HCT116 (cell line): ENCODE data around the gene TAF6. TPM values are rescaled to one million over a fixed set of nuclear protein-coding genes. Genes with fewer than 3 reads are reported as not detected.

Experiments used
- ATAC-seq: fragments of 200-7000 bp; cut with Tn5 transposase; 2 replicates; pipeline ENCODE4 v1.9.1; 2020; ENCODE audit warnings: mild to moderate bottlenecking, moderate library complexity
- BruUV-seq: library from RNA; stranded (reverse); fragments of 400-500 nt; replicated peaks from 2 replicates; lab custom pipeline; 2021; lab: Mats Ljungman, UMichigan
- CTCF ChIA-PET: fragments of 300-600 bp; sonication (Branson Sonifier 250); formaldehyde crosslinking; loops from one replicate; lab custom pipeline; 2021; ENCODE audit warnings: antibody characterized with exemption; lab: Charles Lee
- POLR2A ChIA-PET: fragments of 300-600, 350-600 bp; sonication (Branson Sonifier 250); formaldehyde crosslinking; loops from one replicate; lab custom pipeline; 2021; ENCODE audit warnings: antibody characterized with exemption; lab: Charles Lee
- RAD21 ChIA-PET, 2 experiments: fragments of 300-600 bp; sonication (Branson Sonifier 250); formaldehyde crosslinking; loops; one replicate each; lab custom pipeline; 2023; ENCODE audit warnings: low total read pairs in 2 of 2; ENCODE audit not compliant: uncharacterized antibody in 2 of 2, unreplicated experiment in 2 of 2, low non-redundant PET in 1 of 2; lab: Charles Lee
- DNase-seq: peaks from one replicate; pipeline ENCODE4 v3.0.0-alpha.2; 2010; ENCODE audit warnings: low read depth, low spot score
- H2AFZ ChIP-seq: fragments of 200-600 bp; shearing (Covaris generic), sonication (generic); 2 replicates; pipeline ENCODE4 v1.6.1; 2017; ENCODE audit warnings: low read depth, mixed run types, mixed read lengths, antibody characterized with exemption, low read length; ENCODE audit not compliant: poor library complexity, severe bottlenecking
- H3K27ac ChIP-seq: 2 replicates; pipeline ENCODE4 v1.5.1; 2012; ENCODE audit warnings: low read depth, low read length
- H3K27me3 ChIP-seq: fragments of 200-600 bp; sonication (generic); 2 replicates; pipeline ENCODE4 v1.6.1; 2016; ENCODE audit warnings: mixed run types, low read length, mixed read lengths; ENCODE audit not compliant: insufficient read depth
- H3K36me3 ChIP-seq, 2 experiments: fragments of 200-500 bp in 1 of 2; fragments of 200-600 bp in 1 of 2; sonication (Bioruptor generic) in 1 of 2; sonication (generic) in 1 of 2; 2 replicates each; pipeline versions ENCODE4 v1.5.1 to v1.6.1; 2014 to 2016; ENCODE audit warnings: low read length in 2 of 2, inconsistent platforms in 1 of 2, mixed read lengths in 1 of 2, mixed run types in 1 of 2; ENCODE audit not compliant: insufficient read depth in 2 of 2, control insufficient read depth in 1 of 2
- H3K4me1 ChIP-seq, 2 experiments: fragments of 200-600 bp in 1 of 2; sonication (generic) in 1 of 2; 2 replicates each; pipeline versions ENCODE4 v1.5.1 to v1.6.1; 2012 to 2017; ENCODE audit warnings: low read length in 2 of 2, inconsistent platforms in 1 of 2, mild to moderate bottlenecking in 1 of 2, mixed read lengths in 1 of 2, mixed run types in 1 of 2, moderate library complexity in 1 of 2; ENCODE audit not compliant: insufficient read depth in 2 of 2, control insufficient read depth in 1 of 2
- H3K4me2 ChIP-seq: fragments of 200-600 bp; sonication (generic); 2 replicates; pipeline ENCODE4 v1.6.1; 2017; ENCODE audit warnings: mixed run types, low read length, mixed read lengths
- H3K4me3 ChIP-seq, 2 experiments: fragments of 200-600 bp in 1 of 2; sonication (generic) in 1 of 2; replicated peaks in 1 of 2; 2 replicates each; pipeline ENCODE4 v1.5.1; 2011 to 2016; ENCODE audit warnings: low read length in 2 of 2, control low read depth in 1 of 2, low read depth in 1 of 2, mild to moderate bottlenecking in 1 of 2, mixed read lengths in 1 of 2, mixed run types in 1 of 2
- H3K79me2 ChIP-seq: fragments of 200-600 bp; sonication (generic); 2 replicates; pipeline ENCODE4 v1.6.1; 2017; ENCODE audit warnings: mild to moderate bottlenecking, mixed run types, low read length, moderate library complexity, mixed read lengths; ENCODE audit not compliant: insufficient read depth
- H3K9ac ChIP-seq: fragments of 200-600 bp; sonication (generic); 2 replicates; pipeline ENCODE4 v1.6.1; 2016; ENCODE audit warnings: low read length, mixed read lengths
- H3K9me2 ChIP-seq: fragments of 200-600 bp; sonication (generic), shearing (Covaris generic); 2 replicates; pipeline ENCODE4 v1.6.1; 2017; ENCODE audit warnings: mixed run types, mild to moderate bottlenecking, moderate library complexity; ENCODE audit not compliant: insufficient read depth
- H3K9me3 ChIP-seq, 2 experiments: fragments of 200-500 bp in 1 of 2; fragments of 200-600 bp in 1 of 2; sonication (Bioruptor generic) in 1 of 2; sonication (generic) in 1 of 2; 2 replicates each; pipeline ENCODE4 v1.6.1; 2014 to 2017; ENCODE audit warnings: low read length in 2 of 2, mixed read lengths in 2 of 2, inconsistent platforms in 1 of 2, low read depth in 1 of 2, mild to moderate bottlenecking in 1 of 2, mixed run types in 1 of 2, moderate library complexity in 1 of 2; ENCODE audit not compliant: control insufficient read depth in 1 of 2, insufficient read depth in 1 of 2
- H4K20me1 ChIP-seq: fragments of 200-600 bp; sonication (generic), shearing (Covaris generic); 2 replicates; pipeline ENCODE4 v1.6.1; 2017; ENCODE audit warnings: mixed run types, mild to moderate bottlenecking, moderate library complexity; ENCODE audit not compliant: insufficient read depth
- FOSL1 ChIP-seq: IDR thresholded peaks from 2 replicates; pipeline ENCODE4 v1.6.1; 2012; ENCODE audit warnings: low read depth
- POLR2A ChIP-seq: IDR thresholded peaks from 2 replicates; pipeline ENCODE4 v1.7.0; 2011; ENCODE audit warnings: borderline replicate concordance; ENCODE audit not compliant: insufficient read depth, insufficient read length; ENCODE audit errors: extremely low read depth
- POLR2AphosphoS5 ChIP-seq: IDR thresholded peaks from 2 replicates; pipeline ENCODE4 v1.6.1; 2011; ENCODE audit warnings: mild to moderate bottlenecking, low read depth, low read length, moderate library complexity
- SIN3A ChIP-seq: IDR thresholded peaks from 2 replicates; pipeline ENCODE4 v1.6.1; 2012; ENCODE audit warnings: low read depth
- SRF ChIP-seq: IDR thresholded peaks from 2 replicates; pipeline ENCODE4 v1.6.1; 2012; ENCODE audit warnings: low read depth
- TCF7L2 ChIP-seq: IDR thresholded peaks from 2 replicates; pipeline ENCODE4 v1.7.0; 2011; ENCODE audit warnings: borderline replicate concordance, inconsistent platforms; ENCODE audit not compliant: insufficient read depth, insufficient read length; ENCODE audit errors: extremely low read depth
- YY1 ChIP-seq: IDR thresholded peaks from 2 replicates; pipeline ENCODE4 v1.6.1; 2011; ENCODE audit warnings: low read length, low read depth, moderate library complexity, mild to moderate bottlenecking; ENCODE audit not compliant: insufficient replicate concordance; ENCODE audit errors: extremely low read depth
- ZNF274 ChIP-seq: fragments of 200-500 bp; sonication (Bioruptor generic); IDR thresholded peaks from 2 replicates; pipeline ENCODE4 v1.6.1; 2014; ENCODE audit warnings: mild to moderate bottlenecking, low read depth, low read length, inconsistent platforms
- intact Hi-C: fragments of 100-400 bp; cut with micrococcal nuclease; formaldehyde crosslinking; loops from 2 replicates; pipeline ENCODE4 v1.10.0; 2022
- total RNA-seq: library from RNA; stranded (reverse); gene quantifications from one replicate; pipeline ENCODE4 v1.2.1, GENCODE V29; 2021; ENCODE audit not compliant: unreplicated experiment

The TAF6 gene
- total RNA-seq, 1 experiment from 2014 or later = 67.4 TPM

GRCh38 chr7:100095704-100096103, 23.5 kb downstream of the TAF6 start:
- H3K27me3 ChIP-seq = no peaks in the 10 kb centered on the region
- H3K4me2 ChIP-seq = no peak overlapping the region
- no peak for ATAC-seq
- CTCF ChIA-PET = no interaction called here
- H3K9me2 ChIP-seq = no peaks in the 10 kb centered on the region
- DNase-seq = no peak
- H3K36me3 ChIP-seq = peaks cover 67 to 89% of the 10 kb centered on the region in 2 experiments
- peaks cover 0 to 10% of the 10 kb centered on the region in 2 experiments; a peak in 3 of 4 replicates for H3K4me1 ChIP-seq
- H2AFZ ChIP-seq = no peak overlapping the region
- peaks cover 71% of the 10 kb centered on the region for H3K79me2 ChIP-seq
- no peaks in the 10 kb centered on the region for H3K9me3 ChIP-seq
- no peak overlapping the region for H3K4me3 ChIP-seq
- no TSS peak for BruUV-seq
- intact Hi-C loops = no loop called here
- no peak overlapping the region for H3K9ac ChIP-seq
- POLR2A ChIA-PET = no interaction called here
- H4K20me1 ChIP-seq = peaks cover 23% of the 10 kb centered on the region
- H3K27ac ChIP-seq = peak overlapping the region; percentile 15; the same call in 1 of the 2 replicates
- TF ChIP-seq SRF = no peak
- no peak for TF ChIP-seq SIN3A
- no peak for TF ChIP-seq FOSL1
- TF ChIP-seq POLR2AphosphoS5 = 0 out of 2 replicates have a peak, but pooled peaks have one; percentile 12
- RAD21 ChIA-PET = no interaction called here

DNA sequence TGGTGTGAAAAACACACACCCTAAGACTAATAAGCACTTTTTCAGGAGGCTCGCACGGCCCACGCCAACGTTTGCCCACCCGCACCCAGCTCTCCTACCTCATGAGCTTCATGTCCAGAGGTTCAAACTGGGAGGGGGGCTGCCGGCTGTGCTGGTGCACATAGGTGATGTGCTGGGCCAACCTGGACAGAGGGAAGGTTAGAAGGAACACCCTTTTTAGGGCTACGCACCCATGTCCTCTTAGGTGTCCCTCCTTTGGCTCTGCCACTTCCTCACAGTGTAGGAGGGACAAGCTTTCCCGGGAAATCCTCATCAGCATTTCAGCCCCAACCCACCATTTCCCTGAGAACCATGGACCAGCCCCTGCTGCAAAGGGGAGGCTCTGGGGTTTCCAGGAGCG, 23.9 kb downstream of the TAF6 start:
- no peaks in the 10 kb centered on the region for H3K27me3 ChIP-seq
- H3K9me3 ChIP-seq = no peaks in the 10 kb centered on the region
- POLR2A ChIA-PET = no interaction called here
- RAD21 ChIA-PET = no interaction called here
- no peak for DNase-seq
- peaks cover 0 to 14% of the 10 kb centered on the region in 2 experiments; a peak in 3 of 4 replicates for H3K4me1 ChIP-seq
- ATAC-seq = no peak
- intact Hi-C loops = no loop called here
- no peak overlapping the region for H3K9ac ChIP-seq
- no TSS peak for BruUV-seq
- H3K9me2 ChIP-seq = no peaks in the 10 kb centered on the region
- H3K36me3 ChIP-seq = peaks cover 70 to 93% of the 10 kb centered on the region in 2 experiments
- H3K4me2 ChIP-seq = no peak overlapping the region
- no peak for TF ChIP-seq YY1
- no peak for TF ChIP-seq ZNF274
- TF ChIP-seq POLR2A = no peak
- TF ChIP-seq POLR2AphosphoS5 = 0 out of 2 replicates have a peak, but pooled peaks have one; percentile 3
- TF ChIP-seq TCF7L2 = no peak
- H4K20me1 ChIP-seq = peaks cover 23% of the 10 kb centered on the region
- CTCF ChIA-PET = no interaction called here
- H2AFZ ChIP-seq = no peak overlapping the region
- H3K27ac ChIP-seq = peak overlapping the region; percentile 13; the same call in 1 of the 2 replicates
- H3K4me3 ChIP-seq = no peak overlapping the region
- H3K79me2 ChIP-seq = peaks cover 71% of the 10 kb centered on the region
